Measurements from ENCODE around the gene CSNK2A1.

GRCh38 chr20:535958-536357 lies 7.6 kb downstream of the CSNK2A1 start:
- no peak for TF ChIP-seq RAD21 (conservative IDR thresholded peaks at IDR 0.05)
- no peak for TF ChIP-seq CTCF (IDR thresholded peaks at IDR 0.05; ENCODE audit: poor library complexity, severe bottlenecking)
- no peak for TF ChIP-seq REST (IDR thresholded peaks at IDR 0.05; ENCODE audit: borderline replicate concordance)
- no peak for TF ChIP-seq EZH2 (IDR thresholded peaks at IDR 0.05; ENCODE audit: borderline replicate concordance, insufficient read depth, low read length, poor library complexity, severe bottlenecking)
- TF ChIP-seq SMC3 (conservative IDR thresholded peaks at IDR 0.05; ENCODE audit: poor library complexity), result no peak
